Endothelial cell of umbilical vein (primary cell): ENCODE results near the gene TCF23. TPM values are rescaled to one million over a fixed set of nuclear protein-coding genes. Genes with fewer than 3 reads are reported as not detected.

Source experiments
- BruUV-seq: library from RNA; stranded (reverse); fragments of 400-500 nt; replicated peaks from 2 replicates; lab custom pipeline; 2021; lab: Mats Ljungman, UMichigan
- CTCF ChIA-PET: fragments of 300-600, 350-600 bp; sonication (Branson Sonifier 250); formaldehyde crosslinking; loops from one replicate; lab custom pipeline; 2021; ENCODE audit warnings: antibody characterized with exemption, inconsistent platforms; lab: Charles Lee
- POLR2A ChIA-PET: fragments of 300-600, 350-600 bp; sonication (Branson Sonifier 250); formaldehyde crosslinking; loops from one replicate; lab custom pipeline; 2021; ENCODE audit warnings: antibody characterized with exemption, inconsistent platforms; lab: Charles Lee
- DNase-seq: peaks from one replicate; pipeline ENCODE4 v3.0.0-alpha.2; 2011; ENCODE audit warnings: low read depth, low spot score
- FAIRE-seq: peaks from 2 replicates; lab custom pipeline; 2011; peaks lifted over from hg19 to GRCh38; lab: Jason Lieb, UNC
- H2AFZ ChIP-seq: 2 replicates; pipeline ENCODE4 v1.6.0; 2012; ENCODE audit warnings: low read depth, low read length, control low read depth, inconsistent platforms
- H3K27ac ChIP-seq: 2 replicates; pipeline ENCODE4 v1.5.1; 2011; ENCODE audit warnings: low read depth, mild to moderate bottlenecking, control low read depth, low read length, moderate library complexity; ENCODE audit not compliant: insufficient read depth
- H3K27me3 ChIP-seq, 2 experiments: 2 replicates each; pipeline versions ENCODE4 v1.6.0 to v1.6.1; 2011; ENCODE audit warnings: low read length in 2 of 2, mixed read lengths in 1 of 2; ENCODE audit not compliant: control insufficient read depth in 2 of 2, insufficient read depth in 2 of 2
- H3K36me3 ChIP-seq, 2 experiments: 2 replicates in 1 of 2; 3 replicates in 1 of 2; pipeline ENCODE4 v1.5.1; 2011; ENCODE audit warnings: low read length in 2 of 2, mild to moderate bottlenecking in 1 of 2, moderate library complexity in 1 of 2; ENCODE audit not compliant: control insufficient read depth in 2 of 2, insufficient read depth in 2 of 2; ENCODE audit errors: extremely low read depth in 1 of 2
- H3K4me1 ChIP-seq: 3 replicates; pipeline ENCODE4 v1.5.1; 2011; ENCODE audit warnings: mild to moderate bottlenecking, low read length; ENCODE audit not compliant: control insufficient read depth, insufficient read depth; ENCODE audit errors: extremely low read depth
- H3K4me2 ChIP-seq: 2 replicates; pipeline ENCODE4 v1.6.1; 2011; ENCODE audit warnings: low read length, control low read depth, mixed read lengths; ENCODE audit not compliant: insufficient read depth
- H3K4me3 ChIP-seq, 3 experiments: fragments of 200-600 bp in 1 of 3; sonication (generic), shearing (Covaris generic) in 1 of 3; replicated peaks in 1 of 3; 2 replicates each; pipeline ENCODE4 v1.5.1; 2011 to 2016; ENCODE audit warnings: control low read depth in 3 of 3, low read length in 3 of 3, mild to moderate bottlenecking in 2 of 3, inconsistent platforms in 1 of 3, low read depth in 1 of 3, moderate library complexity in 1 of 3; ENCODE audit not compliant: insufficient read depth in 1 of 3
- H3K79me2 ChIP-seq: 2 replicates; pipeline ENCODE4 v1.6.0; 2012; ENCODE audit warnings: low read length, inconsistent platforms; ENCODE audit not compliant: control insufficient read depth, insufficient read depth
- H3K9ac ChIP-seq: replicated peaks from 2 replicates; pipeline ENCODE3; 2011; ENCODE audit warnings: low read length, control low read depth; ENCODE audit not compliant: insufficient read depth; ENCODE audit errors: extremely low read depth
- H3K9me1 ChIP-seq: replicated peaks from 3 replicates; pipeline ENCODE4 v1.6.0; 2011; ENCODE audit warnings: mild to moderate bottlenecking, low read length; ENCODE audit not compliant: control insufficient read depth, insufficient read depth; ENCODE audit errors: extremely low read depth
- H3K9me3 ChIP-seq: replicated peaks from 2 replicates; pipeline ENCODE4 v1.5.1; 2012; ENCODE audit warnings: low read length, inconsistent platforms; ENCODE audit not compliant: control insufficient read depth, insufficient read depth
- H4K20me1 ChIP-seq: replicated peaks from 2 replicates; pipeline ENCODE3; 2011; ENCODE audit warnings: mild to moderate bottlenecking, low read length; ENCODE audit not compliant: control insufficient read depth, insufficient read depth; ENCODE audit errors: extremely low read depth
- CTCF ChIP-seq, 2 donors: IDR thresholded peaks; 1 replicate in 1 of 2; 2 replicates in 1 of 2; pipeline ENCODE4 v1.5.1; 2011; ENCODE audit warnings: low read length in 2 of 2, mild to moderate bottlenecking in 2 of 2, moderate library complexity in 2 of 2, control low read depth in 1 of 2, inconsistent platforms in 1 of 2, low read depth in 1 of 2; ENCODE audit not compliant: insufficient read depth in 1 of 2; ENCODE audit errors: extremely low read depth in 1 of 2
- EZH2 ChIP-seq: IDR thresholded peaks from 2 replicates; pipeline ENCODE4 v1.6.1; 2012; ENCODE audit warnings: borderline replicate concordance, low read depth, mild to moderate bottlenecking, moderate library complexity, low read length, inconsistent platforms; ENCODE audit not compliant: severe bottlenecking
- FOS ChIP-seq: IDR thresholded peaks from 2 replicates; pipeline ENCODE4 v1.6.1; 2011; ENCODE audit warnings: mild to moderate bottlenecking, low read length, moderate library complexity, borderline replicate concordance; ENCODE audit not compliant: insufficient read depth
- GATA2 ChIP-seq: IDR thresholded peaks from 2 replicates; pipeline ENCODE4 v1.7.0; 2011; ENCODE audit warnings: low read depth, mild to moderate bottlenecking, moderate library complexity, mixed read lengths, low read length; ENCODE audit not compliant: insufficient read length, insufficient read depth
- JUN ChIP-seq: IDR thresholded peaks from 2 replicates; pipeline ENCODE4 v1.6.1; 2011; ENCODE audit warnings: borderline replicate concordance, low read depth; ENCODE audit not compliant: insufficient read length, insufficient read depth
- MAX ChIP-seq: IDR thresholded peaks from 2 replicates; pipeline ENCODE4 v1.6.1; 2011; ENCODE audit not compliant: insufficient read depth, insufficient read length
- MYC ChIP-seq: IDR thresholded peaks from one replicate; pipeline ENCODE4 v1.6.1; 2011; ENCODE audit warnings: mild to moderate bottlenecking, low read depth, low read length
- POLR2A ChIP-seq: IDR thresholded peaks from 2 replicates; pipeline ENCODE4 v1.6.1; 2012; ENCODE audit warnings: low read depth, mild to moderate bottlenecking, control low read depth, low read length
- POLR2AphosphoS5 ChIP-seq: IDR thresholded peaks from 2 replicates; pipeline ENCODE4 v1.6.1; 2012; ENCODE audit warnings: low read depth, mild to moderate bottlenecking, control low read depth, low read length, moderate library complexity; ENCODE audit not compliant: insufficient read depth
- dilution Hi-C: fragments of 300-500 bp; cut with MboI; formaldehyde crosslinking; loops from one replicate; pipeline ENCODE4 v1.15.0; 2019; ENCODE audit warnings: low sequenced_read_pairs; ENCODE audit not compliant: extremely low pct_ligation_motif_present
- intact Hi-C: fragments of 100-400 bp; cut with micrococcal nuclease; formaldehyde crosslinking; loops from one replicate; pipeline ENCODE4 v1.10.0; 2022
- polyA plus RNA-seq, 4 experiments: library from polyadenylated mRNA; depleted of rRNA in 3 of 4; stranded (reverse) in 3 of 4; unstranded in 1 of 4; fragments of >200 nt; gene quantifications; 2 replicates each; pipeline versions ENCODE4 v1.2.1 to v1.2.3, GENCODE V29; 2011 to 2012; ENCODE audit warnings: missing spikeins in 1 of 4
- total RNA-seq: library from RNA; stranded (reverse); gene quantifications from 2 replicates; pipeline ENCODE4 v1.2.3, GENCODE V29; 2021

TCF23 gene
- total and polyA plus RNA-seq, 2 donors (not counting 3 experiments of a cell fraction or from before 2014, with no cell fraction given), result not detected

- no peak overlapping the region for H3K4me2 ChIP-seq
- intact Hi-C loops (no loop called here), dilution Hi-C loops (no loop called here)
- H3K36me3 ChIP-seq, result no peaks in the 10 kb centered on the region
- no peaks in the 10 kb centered on the region for H3K4me1 ChIP-seq
- POLR2A ChIA-PET, result no interaction called here
- no peak for DNase-seq
- no peaks in the 10 kb centered on the region for H4K20me1 ChIP-seq
- no peak for TF ChIP-seq GATA2
- TF ChIP-seq CTCF (IDR thresholded peaks at IDR 0.05; ENCODE audit: extremely low read depth in 1 of 2, insufficient read depth in 1 of 2, low read depth in 1 of 2, low read length in 2 of 2), result no peak
- TF ChIP-seq FOS, result no peak
- TF ChIP-seq JUN, result no peak
- no peak for TF ChIP-seq EZH2
- no peak for TF ChIP-seq MYC
- TF ChIP-seq POLR2A, result no peak
- TF ChIP-seq POLR2AphosphoS5, result no peak
- TF ChIP-seq MAX, result no peak
- no peak overlapping the region for H3K9ac ChIP-seq
- H3K9me3 ChIP-seq, result no peaks in the 10 kb centered on the region
- no peak overlapping the region for H3K4me3 ChIP-seq
- CTCF ChIA-PET, result interaction anchor here (0.7 to 8.2 kb wide), 7 partner anchors 14 to 201 kb away, joined by 3 to 152 read pairs (median 5); partner anchors contain the start of gene ABHD1
- FAIRE-seq, result no peak
- no peak overlapping the region for H2AFZ ChIP-seq
- H3K9me1 ChIP-seq, result no peaks in the 10 kb centered on the region
- no peaks in the 10 kb centered on the region for H3K27me3 ChIP-seq
- no TSS peak for BruUV-seq
- no peaks in the 10 kb centered on the region for H3K79me2 ChIP-seq
- H3K27ac ChIP-seq, result no peak overlapping the region
Observed at GRCh38 chr2:27102329-27102728, 46.5 kb upstream of the TCF23 start.
